PC-9 (cell line): ENCODE measurements around the gene OPALIN. TPM values are rescaled to one million over a fixed set of nuclear protein-coding genes. Genes with fewer than 3 reads are reported as not detected.

Source experiments
- BruUV-seq: library from RNA; stranded (reverse); fragments of 400-500 nt; replicated peaks from 2 replicates; lab custom pipeline; 2021; lab: Mats Ljungman, UMichigan
- CTCF ChIA-PET: fragments of 300-600 bp; sonication (Branson Sonifier 250); formaldehyde crosslinking; loops from one replicate; lab custom pipeline; 2022; ENCODE audit warnings: antibody characterized with exemption; lab: Charles Lee
- POLR2A ChIA-PET: fragments of 300-600 bp; sonication (Branson Sonifier 250); formaldehyde crosslinking; loops from one replicate; lab custom pipeline; 2022; ENCODE audit warnings: antibody characterized with exemption; ENCODE audit not compliant: unreplicated experiment; lab: Charles Lee
- DNase-seq, 2 experiments: peaks; one replicate each; pipeline versions ENCODE4 v3.0.0 to v3.0.0-alpha.2; 2015 to 2022; ENCODE audit warnings: mixed read lengths in 1 of 2
- H2AFZ ChIP-seq: fragments of 200-600 bp; sonication (generic); 2 replicates; pipeline ENCODE4 v1.8.1; 2017; ENCODE audit warnings: antibody characterized with exemption
- H3F3A ChIP-seq: fragments of 200-600 bp; sonication (generic); 2 replicates; pipeline ENCODE4 v1.8.1; 2017; ENCODE audit warnings: antibody characterized with exemption, mild to moderate bottlenecking, low read depth; ENCODE audit not compliant: insufficient read depth
- H3K27ac ChIP-seq: fragments of 200-600 bp; sonication (generic); 2 replicates; pipeline ENCODE4 v1.6.1; 2016; ENCODE audit warnings: mixed run types
- H3K27me3 ChIP-seq: fragments of 200-600 bp; sonication (generic); 2 replicates; pipeline ENCODE4 v1.6.1; 2016; ENCODE audit warnings: low read depth, mixed run types; ENCODE audit not compliant: insufficient read depth
- H3K36me3 ChIP-seq: fragments of 200-600 bp; sonication (generic); 2 replicates; pipeline ENCODE4 v1.6.1; 2016; ENCODE audit warnings: low read depth, mixed run types
- H3K4me1 ChIP-seq: fragments of 200-600 bp; sonication (generic); replicated peaks from 2 replicates; pipeline ENCODE4 v1.6.1; 2016; ENCODE audit warnings: mixed run types; ENCODE audit not compliant: insufficient read depth
- H3K4me2 ChIP-seq: fragments of 200-600 bp; sonication (generic); 2 replicates; pipeline ENCODE4 v1.6.1; 2017; ENCODE audit warnings: mixed run types
- H3K4me3 ChIP-seq: fragments of 200-600 bp; sonication (generic); 2 replicates; pipeline ENCODE4 v1.6.1; 2016; ENCODE audit warnings: mixed run types
- H3K79me2 ChIP-seq: fragments of 200-600 bp; sonication (generic); 2 replicates; pipeline ENCODE4 v1.6.1; 2017; ENCODE audit warnings: low read depth, mixed run types
- H3K9me2 ChIP-seq: fragments of 200-600 bp; sonication (generic); 2 replicates; pipeline ENCODE4 v1.8.1; 2017; ENCODE audit warnings: mild to moderate bottlenecking; ENCODE audit not compliant: insufficient read depth
- H3K9me3 ChIP-seq: fragments of 200-600 bp; sonication (generic); 2 replicates; pipeline ENCODE4 v1.8.1; 2016; ENCODE audit warnings: low read depth; ENCODE audit not compliant: insufficient read depth
- H4K20me1 ChIP-seq: fragments of 200-600 bp; sonication (generic); 2 replicates; pipeline ENCODE4 v1.8.1; 2017; ENCODE audit not compliant: insufficient read depth
- CTCF ChIP-seq: fragments of 200-600 bp; sonication (generic); conservative IDR thresholded peaks from 2 replicates; pipeline ENCODE4 v1.6.1; 2017; ENCODE audit warnings: mixed run types, antibody characterized with exemption, mild to moderate bottlenecking, moderate library complexity
- EZH2 ChIP-seq: fragments of 200-600 bp; sonication (generic); IDR thresholded peaks from 2 replicates; pipeline ENCODE4 v1.8.0; 2017; ENCODE audit warnings: antibody characterized with exemption, low read depth
- intact Hi-C: fragments of 100-400 bp; cut with micrococcal nuclease; formaldehyde crosslinking; loops from one replicate; pipeline ENCODE4 v1.10.0; 2022; ENCODE audit not compliant: unreplicated experiment
- total RNA-seq: library from RNA; stranded (reverse); gene quantifications from 2 replicates; pipeline ENCODE4 v1.2.3, GENCODE V29; 2021

The OPALIN gene
- total RNA-seq, 1 experiment from 2014 or later: not detected

DNA sequence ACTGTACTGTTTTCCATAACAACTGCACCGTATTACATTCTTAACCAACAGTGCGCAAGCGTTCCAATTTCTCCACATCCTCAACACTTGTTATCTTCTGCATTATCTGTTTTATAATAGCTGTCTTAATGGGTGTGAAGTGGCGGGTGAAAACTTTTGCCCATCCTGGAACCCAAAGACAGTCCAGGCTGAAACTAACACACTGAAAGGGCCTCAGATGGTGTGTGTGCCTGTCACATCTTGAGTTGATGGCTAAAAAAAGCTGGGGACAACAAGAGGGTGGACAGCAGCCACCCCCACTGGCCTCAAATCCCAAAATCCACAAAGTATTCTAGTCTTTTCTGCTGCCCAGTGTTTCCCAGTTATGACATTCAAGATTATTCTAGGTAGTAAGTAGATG is 19.4 kb downstream of the OPALIN start:
- Histone ChIP-seq H3K4me1 (no peaks in the 10 kb centered on the region), H3K9me2 (no peaks in the 10 kb centered on the region), H3K4me3 (no peak overlapping the region), H2AFZ (no peak overlapping the region), H3K4me2 (no peak overlapping the region), H3K36me3 (no peaks in the 10 kb centered on the region), H4K20me1 (no peaks in the 10 kb centered on the region), H3K27me3 (no peaks in the 10 kb centered on the region; the same call in 1 of the 2 replicates), H3K27ac (no peak overlapping the region), H3K79me2 (no peaks in the 10 kb centered on the region), H3F3A (no peaks in the 10 kb centered on the region), H3K9me3 (no peaks in the 10 kb centered on the region)
- no TSS peak for BruUV-seq
- TF ChIP-seq EZH2 (no peak), CTCF (no peak)
- no peak for DNase-seq
- intact Hi-C loops: no loop called here
- ChIA-PET POLR2A (no interaction called here), CTCF (interaction anchor here (0.6 to 1.3 kb wide), 5 partner anchors 110 to 699 kb away, joined by 3 to 11 read pairs (median 4); no protein-coding TSS in a partner anchor)

DNA sequence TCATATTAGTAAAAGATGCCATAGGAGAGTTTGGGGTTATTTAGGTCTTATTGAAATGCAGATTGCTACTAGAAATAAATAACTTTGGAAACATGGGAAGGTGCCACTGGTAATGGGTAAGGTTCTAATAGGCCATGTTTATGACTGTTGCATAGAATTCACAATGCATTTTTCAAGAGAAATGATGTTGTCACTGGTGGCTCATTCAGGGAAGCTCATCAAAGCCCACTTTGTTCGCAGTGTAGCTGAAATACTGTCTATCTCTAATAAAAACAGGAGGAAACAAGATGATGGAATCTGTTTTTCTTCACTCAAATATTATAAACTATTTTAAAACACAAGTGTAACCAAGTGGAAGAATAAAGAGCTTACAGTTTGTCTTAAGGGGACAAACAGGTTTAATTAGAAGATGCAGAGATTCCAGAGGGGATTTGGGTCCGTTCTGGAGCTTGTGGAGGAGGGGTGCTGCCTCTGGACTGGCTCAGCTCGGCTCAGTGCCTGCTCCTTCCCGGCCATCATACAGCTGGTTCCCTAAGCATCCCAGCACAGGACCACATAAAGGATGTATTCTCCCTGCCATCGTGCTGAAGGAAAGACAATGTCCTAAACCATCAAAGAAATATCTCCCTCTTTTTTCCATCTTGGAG is 20.4 kb downstream of the OPALIN start:
- no TSS peak for BruUV-seq
- Histone ChIP-seq H3K36me3 (no peaks in the 10 kb centered on the region), H3K9me2 (no peaks in the 10 kb centered on the region), H3K4me2 (no peak overlapping the region), H3K4me3 (no peak overlapping the region), H3K27ac (no peak overlapping the region), H2AFZ (no peak overlapping the region), H3K79me2 (no peaks in the 10 kb centered on the region), H4K20me1 (no peaks in the 10 kb centered on the region), H3K9me3 (no peaks in the 10 kb centered on the region), H3K27me3 (no peaks in the 10 kb centered on the region; the same call in 1 of the 2 replicates), H3K4me1 (no peaks in the 10 kb centered on the region), H3F3A (no peaks in the 10 kb centered on the region)
- ChIA-PET CTCF (interaction anchor here (0.6 kb wide), 1 partner anchor 58 kb away, joined by 4 read pairs; no protein-coding TSS in a partner anchor), POLR2A (no interaction called here)
- intact Hi-C loops: no loop called here
- DNase-seq: no peak
- no peak for TF ChIP-seq CTCF
- no peak for TF ChIP-seq EZH2

DNA sequence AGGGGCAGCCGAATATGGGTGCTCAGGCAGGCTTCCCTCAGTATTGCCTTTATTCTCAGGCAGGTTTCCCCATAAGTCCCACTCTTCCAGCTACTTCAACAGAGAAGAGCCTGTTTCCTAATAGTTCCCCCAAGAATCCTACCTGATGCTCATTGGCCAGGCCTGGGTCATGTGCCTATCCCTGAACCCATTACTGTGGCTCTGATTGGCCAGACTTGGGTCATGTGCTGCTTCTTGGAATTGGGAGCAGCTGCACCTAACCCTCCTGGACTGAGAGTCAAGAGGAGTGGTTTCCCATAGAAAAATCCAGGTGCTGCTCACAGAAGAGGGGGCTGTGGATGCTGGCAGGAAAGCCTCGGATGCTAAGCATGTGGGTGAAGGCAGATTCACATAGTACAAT is 21.7 kb downstream of the OPALIN start:
- Histone ChIP-seq H4K20me1 (no peaks in the 10 kb centered on the region), H3K9me2 (no peaks in the 10 kb centered on the region), H3K27me3 (no peaks in the 10 kb centered on the region; the same call in 1 of the 2 replicates), H3K4me2 (no peak overlapping the region), H3K27ac (no peak overlapping the region), H3K4me1 (no peaks in the 10 kb centered on the region), H3F3A (no peaks in the 10 kb centered on the region), H3K36me3 (no peaks in the 10 kb centered on the region), H3K9me3 (no peaks in the 10 kb centered on the region), H3K4me3 (no peak overlapping the region), H2AFZ (no peak overlapping the region), H3K79me2 (no peaks in the 10 kb centered on the region)
- BruUV-seq: no TSS peak
- CTCF ChIA-PET: no interaction called here
- intact Hi-C loops: no loop called here
- TF ChIP-seq EZH2 (no peak), CTCF (no peak)
- POLR2A ChIA-PET: no interaction called here
- no peak for DNase-seq
